NCI-H226 (cell line): ENCODE measurements around the gene LENG9.

Experiments
- DNase-seq: peaks from one replicate; pipeline ENCODE4 v3.0.0-alpha.2; 2015

The LENG9 gene

GRCh38 chr19:54420068-54420382 lies 43.6 kb downstream of the LENG9 start:
- DNase-seq = no peak

GRCh38 chr19:54418930-54419800 lies 44.4 kb downstream of the LENG9 start:
- no peak for DNase-seq

- DNase-seq = no peak
Measured at GRCh38 chr19:54418030-54418929, 45.3 kb downstream of the LENG9 start.

- DNase-seq = no peak
Measured at GRCh38 chr19:54416695-54417491, 46.7 kb downstream of the LENG9 start.

GRCh38 chr19:54415901-54416673 lies 47.5 kb downstream of the LENG9 start:
- DNase-seq = no peak

- DNase-seq = no peak
Measured at GRCh38 chr19:54415208-54415900, 48.2 kb downstream of the LENG9 start, which contains the start of gene TTYH1. TSS of gene TTYH1 (plus strand) at chr19:54415464. CDS start at chr19:54415553, 89 bp downstream.

GRCh38 chr19:54414156-54414555 lies 49.4 kb downstream of the LENG9 start:
- DNase-seq = no peak

- no peak for DNase-seq
Measured at GRCh38 chr19:54412877-54413276, 50.7 kb downstream of the LENG9 start.
